Sigmoid colon (tissue), 7 donors: ENCODE data around the gene FRAT1. TPM values are rescaled to one million over a fixed set of nuclear protein-coding genes. Genes with fewer than 3 reads are reported as not detected.

Experiments used
- DNase-seq: peaks from one replicate; pipeline ENCODE4 v3.0.0-alpha.2; 2019
- H3K27ac ChIP-seq, 4 donors: fragments of 200-600 bp; sonication (generic); one replicate each; pipeline ENCODE4 v1.5.1; 2016 to 2019; ENCODE audit warnings: mild to moderate bottlenecking in 1 of 4
- H3K27me3 ChIP-seq, 3 donors: fragments of 200-600 bp; sonication (generic); one replicate each; pipeline ENCODE4 v1.5.1; 2019; ENCODE audit warnings: mild to moderate bottlenecking in 1 of 3
- H3K36me3 ChIP-seq, 4 donors: fragments of 200-600 bp; sonication (generic); one replicate each; pipeline ENCODE4 v1.5.1; 2016 to 2019
- H3K4me1 ChIP-seq, 4 donors: fragments of 200-600 bp; sonication (generic); one replicate each; pipeline ENCODE4 v1.5.1; 2017 to 2019
- H3K4me3 ChIP-seq, 4 donors: fragments of 200-600 bp; sonication (generic); one replicate each; pipeline ENCODE4 v1.5.1; 2017 to 2019; ENCODE audit warnings: mild to moderate bottlenecking in 2 of 4, moderate library complexity in 1 of 4
- H3K9me3 ChIP-seq, 4 donors: fragments of 200-600 bp in 3 of 4; sonication (generic) in 3 of 4; one replicate each; pipeline versions ENCODE4 v1.5.1 to v1.6.1; 2013 to 2019
- EP300 ChIP-seq, 4 donors: sonication (generic); formaldehyde crosslinking; IDR thresholded peaks; one replicate each; pipeline ENCODE4 v1.6.1; 2017; ENCODE audit warnings: antibody characterized with exemption in 4 of 4
- POLR2A ChIP-seq, 2 donors: fragments of 450-650 bp; IDR thresholded peaks; one replicate each; pipeline ENCODE4 v1.6.1; 2016; ENCODE audit warnings: antibody characterized with exemption in 2 of 2, mild to moderate bottlenecking in 2 of 2, moderate library complexity in 2 of 2
- POLR2AphosphoS5 ChIP-seq, 4 donors: sonication (generic); formaldehyde crosslinking; IDR thresholded peaks; one replicate each; pipeline ENCODE4 v1.6.1; 2017; ENCODE audit warnings: antibody characterized with exemption in 4 of 4
- WGBS, 2 donors: extraction: QIAGEN DNeasy Blood & Tissue Kit; methylation state at CpG; one replicate each; pipeline ENCODE4 v1.1.7; 2013; 5-methylcytosine and 5-hydroxymethylcytosine counted together
- intact Hi-C: fragments of 100-400 bp; cut with DNase I; formaldehyde crosslinking; loops from one replicate; pipeline ENCODE4 v1.15.1; 2023
- polyA plus RNA-seq, 3 donors: library from polyadenylated mRNA; stranded (reverse); fragments of 200-250 nt; gene quantifications; one replicate each; pipeline ENCODE4 v1.2.3, GENCODE V29; 2013
- total RNA-seq, 4 donors: library from RNA; depleted of rRNA; stranded (reverse); fragments of >200 nt; gene quantifications; one replicate each; pipeline ENCODE4 v1.1.0, GENCODE V29; 2016
- TF ChIP-seq, protein P1 (sequence below), 4 experiments: fragments of 450-650 bp in 3 of 4; fragments of 200-600 bp in 1 of 4; IDR thresholded peaks; one replicate each; pipeline ENCODE4 v1.5.1; 2016 to 2019; ENCODE audit warnings: antibody characterized with exemption in 4 of 4, mild to moderate bottlenecking in 3 of 4, moderate library complexity in 2 of 4
- donor health status: healthy with polysubstance abuse.
- donor health status: Bipolar disorder and iron deficiency.
- donor health status: healthy.

Gene FRAT1
- total and polyA plus RNA-seq, 7 donors, result 2.8 to 7.1 (median 5.0) TPM

DNA sequence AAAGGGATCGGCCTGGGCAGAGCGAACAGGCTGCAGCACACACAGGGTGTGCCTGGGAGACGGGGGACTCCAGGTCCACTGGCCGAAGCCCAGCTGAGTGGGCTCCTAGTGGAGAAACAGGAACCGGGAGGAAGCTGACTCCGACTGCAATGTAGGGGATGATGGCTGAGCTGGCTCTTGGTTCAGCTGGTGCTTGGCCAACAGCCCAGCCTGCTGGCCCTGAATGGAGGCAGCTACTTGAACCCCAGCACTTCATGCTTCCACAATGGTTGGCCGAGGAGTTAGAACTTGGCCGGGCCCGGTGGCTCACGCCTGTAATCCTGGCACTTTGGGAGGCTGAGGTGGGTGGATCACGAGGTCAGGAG lies 42.4 kb downstream of the FRAT1 start:
- H3K27ac ChIP-seq, result no peak overlapping the region
- H3K4me3 ChIP-seq, result no peak overlapping the region
- peaks cover 0 to 80% (median 15%) of the 10 kb centered on the region in 4 donors for H3K36me3 ChIP-seq
- WGBS, 2 donors, result 89 to 93% methylated on average over 11 of the region's 11 CpGs
- no peaks in the 10 kb centered on the region for H3K9me3 ChIP-seq
- intact Hi-C loops, result no loop called here
- H3K27me3 ChIP-seq, result no peaks in the 10 kb centered on the region
- TF ChIP-seq, protein P1, sequence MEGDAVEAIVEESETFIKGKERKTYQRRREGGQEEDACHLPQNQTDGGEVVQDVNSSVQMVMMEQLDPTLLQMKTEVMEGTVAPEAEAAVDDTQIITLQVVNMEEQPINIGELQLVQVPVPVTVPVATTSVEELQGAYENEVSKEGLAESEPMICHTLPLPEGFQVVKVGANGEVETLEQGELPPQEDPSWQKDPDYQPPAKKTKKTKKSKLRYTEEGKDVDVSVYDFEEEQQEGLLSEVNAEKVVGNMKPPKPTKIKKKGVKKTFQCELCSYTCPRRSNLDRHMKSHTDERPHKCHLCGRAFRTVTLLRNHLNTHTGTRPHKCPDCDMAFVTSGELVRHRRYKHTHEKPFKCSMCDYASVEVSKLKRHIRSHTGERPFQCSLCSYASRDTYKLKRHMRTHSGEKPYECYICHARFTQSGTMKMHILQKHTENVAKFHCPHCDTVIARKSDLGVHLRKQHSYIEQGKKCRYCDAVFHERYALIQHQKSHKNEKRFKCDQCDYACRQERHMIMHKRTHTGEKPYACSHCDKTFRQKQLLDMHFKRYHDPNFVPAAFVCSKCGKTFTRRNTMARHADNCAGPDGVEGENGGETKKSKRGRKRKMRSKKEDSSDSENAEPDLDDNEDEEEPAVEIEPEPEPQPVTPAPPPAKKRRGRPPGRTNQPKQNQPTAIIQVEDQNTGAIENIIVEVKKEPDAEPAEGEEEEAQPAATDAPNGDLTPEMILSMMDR (IDR thresholded peaks at IDR 0.05), result no peak
- TF ChIP-seq EP300 (IDR thresholded peaks at IDR 0.05), result no peak
- no peak for TF ChIP-seq POLR2AphosphoS5 (IDR thresholded peaks at IDR 0.05)
- no peak for TF ChIP-seq POLR2A (IDR thresholded peaks at IDR 0.05)
- no peak for DNase-seq
- H3K4me1 ChIP-seq, result no peaks in the 10 kb centered on the region

DNA sequence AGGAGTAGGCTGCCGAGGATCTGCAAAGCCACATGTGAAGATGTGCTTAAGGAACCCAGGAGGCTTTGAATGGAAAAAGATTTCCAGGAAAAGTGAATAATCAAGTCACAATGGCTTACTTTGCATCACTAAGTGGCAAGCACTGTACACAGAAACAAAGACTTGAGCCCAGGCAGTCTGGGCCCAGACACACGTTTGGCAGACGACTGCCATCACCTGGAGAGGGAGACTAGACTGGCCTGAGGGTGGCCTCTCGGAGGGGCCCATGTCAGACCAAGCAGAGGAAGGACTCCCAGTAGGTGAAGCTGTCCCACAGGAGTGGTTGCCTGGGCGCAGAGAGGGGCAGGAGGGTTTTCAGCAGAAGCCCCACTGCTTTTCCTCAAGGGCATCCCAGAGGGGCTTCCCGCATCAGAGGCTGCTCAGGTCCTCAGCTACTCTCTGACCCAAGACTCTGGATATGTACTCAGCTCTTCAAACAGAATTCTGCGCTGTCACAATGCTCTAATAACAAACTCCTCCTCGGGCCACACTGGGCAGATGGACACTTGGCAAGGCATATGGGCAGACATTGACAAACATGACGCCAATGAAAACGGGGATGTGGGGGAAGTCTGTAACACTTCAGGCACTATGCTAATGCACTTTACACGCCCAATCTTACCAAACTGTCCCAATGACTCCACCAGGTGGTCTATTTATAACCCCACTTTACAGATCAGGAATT lies 43.4 kb downstream of the FRAT1 start:
- Histone ChIP-seq H3K9me3 (no peaks in the 10 kb centered on the region), H3K27me3 (no peaks in the 10 kb centered on the region), H3K27ac (no peak overlapping the region), H3K4me1 (no peaks in the 10 kb centered on the region), H3K36me3 (peaks cover 0 to 82% (median 17%) of the 10 kb centered on the region in 4 donors), H3K4me3 (no peak overlapping the region)
- intact Hi-C loops, result no loop called here
- TF ChIP-seq POLR2AphosphoS5 (IDR thresholded peaks at IDR 0.05) (no peak), POLR2A (IDR thresholded peaks at IDR 0.05) (no peak), EP300 (IDR thresholded peaks at IDR 0.05) (no peak)
- TF ChIP-seq, protein P1 (IDR thresholded peaks at IDR 0.05), result no peak
- DNase-seq, result no peak
- WGBS, 2 donors, result 85 to 90% methylated on average over 11 of the region's 11 CpGs

DNA sequence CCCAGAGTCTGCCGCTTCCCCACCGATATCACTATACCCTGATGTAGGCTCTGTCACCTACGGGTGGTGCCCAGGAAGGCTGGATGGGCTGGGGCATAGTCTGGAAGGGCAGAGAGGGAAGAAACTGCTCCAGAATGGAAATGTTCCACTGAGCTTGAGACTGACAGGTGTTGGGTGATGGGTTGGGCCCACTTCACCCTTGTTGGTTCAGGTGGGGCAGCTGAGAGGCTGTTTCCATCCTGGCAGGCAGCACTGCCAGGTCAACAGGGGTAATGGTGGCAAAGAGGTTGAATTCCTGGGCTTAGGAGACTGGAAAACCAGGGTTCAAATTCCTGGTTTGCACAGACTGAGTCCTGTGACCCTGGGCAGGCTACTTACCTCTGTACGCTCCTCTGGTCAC lies 44.0 kb downstream of the FRAT1 start:
- Histone ChIP-seq H3K4me3 (no peak overlapping the region), H3K9me3 (no peaks in the 10 kb centered on the region), H3K27ac (no peak overlapping the region), H3K27me3 (no peaks in the 10 kb centered on the region), H3K36me3 (peaks cover 0 to 81% (median 16%) of the 10 kb centered on the region in 4 donors), H3K4me1 (no peaks in the 10 kb centered on the region)
- TF ChIP-seq EP300 (IDR thresholded peaks at IDR 0.05), result no peak
- TF ChIP-seq POLR2A (IDR thresholded peaks at IDR 0.05), result no peak
- TF ChIP-seq, protein P1 (IDR thresholded peaks at IDR 0.05), result no peak
- no peak for TF ChIP-seq POLR2AphosphoS5 (IDR thresholded peaks at IDR 0.05)
- 92 to 97% methylated on average over 4 of the region's 4 CpGs for WGBS, 2 donors
- DNase-seq, result no peak
- intact Hi-C loops, result no loop called here

DNA sequence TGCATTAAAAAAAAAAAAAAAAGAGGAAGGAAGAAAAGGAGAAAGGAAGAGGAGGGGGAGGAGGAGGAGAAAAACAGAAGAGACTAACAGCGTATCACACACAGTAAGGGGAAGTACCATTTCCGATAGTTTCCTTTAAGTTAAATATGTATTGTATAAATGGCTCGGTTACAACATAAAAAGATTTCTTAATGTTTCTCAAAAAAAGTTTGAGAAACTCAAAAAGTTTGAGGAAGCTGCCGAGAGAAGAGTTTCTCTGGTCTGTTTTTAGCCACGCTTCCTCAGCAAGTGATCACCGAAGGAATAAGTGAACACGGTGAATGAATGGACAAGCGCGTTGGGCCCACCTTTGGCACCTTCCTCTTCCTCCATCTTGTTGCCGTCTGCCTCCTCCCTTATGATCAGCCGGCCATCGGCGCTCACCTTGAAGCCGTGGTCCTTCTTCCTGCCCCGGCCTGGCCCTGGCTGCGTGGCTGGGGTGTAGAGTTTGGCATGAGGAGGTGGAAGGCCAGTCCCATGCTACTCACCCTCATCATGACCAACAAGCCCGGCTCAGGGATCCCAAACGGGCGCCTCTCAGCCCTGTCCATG lies 46.8 kb downstream of the FRAT1 start:
- H3K9me3 ChIP-seq, result no peaks in the 10 kb centered on the region
- peak overlapping the region in 1 of 4 donors; percentile 25 for H3K27ac ChIP-seq
- H3K4me3 ChIP-seq, result no peak overlapping the region
- no peaks in the 10 kb centered on the region for H3K4me1 ChIP-seq
- H3K27me3 ChIP-seq, result no peaks in the 10 kb centered on the region
- intact Hi-C loops, result no loop called here
- DNase-seq, result no peak
- TF ChIP-seq POLR2A (IDR thresholded peaks at IDR 0.05), result no peak
- no peak for TF ChIP-seq POLR2AphosphoS5 (IDR thresholded peaks at IDR 0.05)
- TF ChIP-seq EP300 (IDR thresholded peaks at IDR 0.05), result no peak
- TF ChIP-seq, protein P1 (IDR thresholded peaks at IDR 0.05), result no peak
- WGBS, 2 donors, result 76 to 89% methylated on average over 19 of the region's 19 CpGs
- peaks cover 0 to 81% (median 18%) of the 10 kb centered on the region in 4 donors for H3K36me3 ChIP-seq
